Measurements from ENCODE around the gene FNDC3B. TPM values are rescaled to one million over a fixed set of nuclear protein-coding genes. Genes with fewer than 3 reads are reported as not detected.

The FNDC3B gene
- total RNA-seq, 1 donor: 221 TPM

- no peak for TF ChIP-seq CTCF (IDR thresholded peaks at IDR 0.05; ENCODE audit: insufficient read depth, low read depth, low read length)
- no peak overlapping the region for H3K4me3 ChIP-seq (ENCODE audit: low read depth, low read length)
- peak; percentile 65 for DNase-seq (ENCODE audit: low read depth)
Measured at GRCh38 chr3:172357850-172358754, 318.7 kb downstream of the FNDC3B start.

- no peak for DNase-seq (ENCODE audit: low read depth)
- H3K4me3 ChIP-seq (ENCODE audit: low read depth, low read length): no peak overlapping the region
- no peak for TF ChIP-seq CTCF (IDR thresholded peaks at IDR 0.05; ENCODE audit: insufficient read depth, low read depth, low read length)
Measured at GRCh38 chr3:172359231-172359630, 319.9 kb downstream of the FNDC3B start.

GRCh38 chr3:172359996-172360395 is 320.6 kb downstream of the FNDC3B start:
- TF ChIP-seq CTCF (IDR thresholded peaks at IDR 0.05; ENCODE audit: insufficient read depth, low read depth, low read length): no peak
- no peak overlapping the region for H3K4me3 ChIP-seq (ENCODE audit: low read depth, low read length)
- no peak for DNase-seq (ENCODE audit: low read depth)

- DNase-seq (ENCODE audit: low read depth): no peak
- H3K4me3 ChIP-seq (ENCODE audit: low read depth, low read length): no peak overlapping the region
- no peak for TF ChIP-seq CTCF (IDR thresholded peaks at IDR 0.05; ENCODE audit: insufficient read depth, low read depth, low read length)
Measured at GRCh38 chr3:172362583-172362982, 323.2 kb downstream of the FNDC3B start.

GRCh38 chr3:172364374-172365027 is 325.1 kb downstream of the FNDC3B start:
- no peak overlapping the region for H3K4me3 ChIP-seq (ENCODE audit: low read depth, low read length)
- no peak for DNase-seq (ENCODE audit: low read depth)
- no peak for TF ChIP-seq CTCF (IDR thresholded peaks at IDR 0.05; ENCODE audit: insufficient read depth, low read depth, low read length)

- no peak for DNase-seq (ENCODE audit: low read depth)
- no peak overlapping the region for H3K4me3 ChIP-seq (ENCODE audit: low read depth, low read length)
- TF ChIP-seq CTCF (IDR thresholded peaks at IDR 0.05; ENCODE audit: insufficient read depth, low read depth, low read length): no peak
Measured at GRCh38 chr3:172365028-172365567, 325.7 kb downstream of the FNDC3B start.
